A673 (cell line): ENCODE data around the gene SMCHD1. TPM values are rescaled to one million over a fixed set of nuclear protein-coding genes. Genes with fewer than 3 reads are reported as not detected.

Experiments
- BruUV-seq: library from RNA; stranded (reverse); fragments of 400-500 nt; replicated peaks from 2 replicates; lab custom pipeline; 2021; lab: Mats Ljungman, UMichigan
- CTCF ChIA-PET: fragments of 300-600 bp; sonication (Branson Sonifier 250); formaldehyde crosslinking; loops from one replicate; lab custom pipeline; 2022; ENCODE audit warnings: antibody characterized with exemption; lab: Charles Lee
- POLR2A ChIA-PET: fragments of 300-600 bp; sonication (Branson Sonifier 250); formaldehyde crosslinking; loops from one replicate; lab custom pipeline; 2022; ENCODE audit warnings: antibody characterized with exemption; ENCODE audit not compliant: low non-redundant PET; lab: Charles Lee
- DNase-seq: peaks from one replicate; pipeline ENCODE4 v3.0.0-alpha.2; 2015; ENCODE audit warnings: low spot score
- H3K27ac ChIP-seq: fragments of 200-600 bp; sonication (generic); 2 replicates; pipeline ENCODE4 v1.5.1; 2016; ENCODE audit warnings: mixed run types, low read depth, mild to moderate bottlenecking, mixed read lengths, antibody characterized with exemption, low read length; ENCODE audit not compliant: poor library complexity, severe bottlenecking
- H3K27me3 ChIP-seq: fragments of 200-600 bp; sonication (generic); replicated peaks from 2 replicates; pipeline ENCODE4 v1.6.1; 2017; ENCODE audit warnings: mixed run types, low read depth, mild to moderate bottlenecking, mixed read lengths, antibody characterized with exemption, low read length; ENCODE audit not compliant: insufficient read depth, poor library complexity
- H3K36me3 ChIP-seq: fragments of 200-600 bp; sonication (generic); 2 replicates; pipeline ENCODE4 v1.6.1; 2016; ENCODE audit warnings: mixed run types, mild to moderate bottlenecking, mixed read lengths, antibody characterized with exemption, low read length; ENCODE audit not compliant: insufficient read depth, poor library complexity, severe bottlenecking
- H3K4me1 ChIP-seq: fragments of 200-600 bp; sonication (generic); 2 replicates; pipeline ENCODE4 v1.6.1; 2017; ENCODE audit warnings: mixed run types, mild to moderate bottlenecking, mixed read lengths, antibody characterized with exemption, low read length; ENCODE audit not compliant: insufficient read depth, poor library complexity, severe bottlenecking
- H3K4me3 ChIP-seq: fragments of 200-600 bp; sonication (generic); 2 replicates; pipeline ENCODE4 v1.5.1; 2016; ENCODE audit warnings: low read depth, mixed run types, mild to moderate bottlenecking, mixed read lengths, low read length; ENCODE audit not compliant: poor library complexity, severe bottlenecking
- H3K9me3 ChIP-seq: fragments of 200-600 bp; sonication (generic); 2 replicates; pipeline ENCODE4 v1.6.1; 2016; ENCODE audit warnings: mixed run types, low read depth, mild to moderate bottlenecking, mixed read lengths, antibody characterized with exemption, low read length; ENCODE audit not compliant: poor library complexity, severe bottlenecking
- EZH2 ChIP-seq: fragments of 200-600 bp; sonication (generic); IDR thresholded peaks from 2 replicates; pipeline ENCODE4 v1.6.1; 2017; ENCODE audit warnings: borderline replicate concordance, low read depth, mild to moderate bottlenecking, mixed read lengths, antibody characterized with exemption, low read length; ENCODE audit not compliant: poor library complexity, severe bottlenecking
- intact Hi-C: fragments of 100-400 bp; cut with micrococcal nuclease; formaldehyde crosslinking; loops from one replicate; pipeline ENCODE4 v1.10.0; 2022; ENCODE audit not compliant: unreplicated experiment
- total RNA-seq: library from RNA; stranded (reverse); gene quantifications from 2 replicates; pipeline ENCODE4 v1.2.3, GENCODE V29; 2021
- TF ChIP-seq, protein P1 (sequence below): fragments of 300-800, 200-600 bp; sonication (generic); conservative IDR thresholded peaks from 2 replicates; pipeline ENCODE4 v1.5.1; 2017; ENCODE audit warnings: low read depth, mild to moderate bottlenecking, antibody characterized with exemption, low read length, moderate library complexity, mixed read lengths

SMCHD1 gene
- total RNA-seq, 1 experiment from 2014 or later = 80.9 TPM

DNA sequence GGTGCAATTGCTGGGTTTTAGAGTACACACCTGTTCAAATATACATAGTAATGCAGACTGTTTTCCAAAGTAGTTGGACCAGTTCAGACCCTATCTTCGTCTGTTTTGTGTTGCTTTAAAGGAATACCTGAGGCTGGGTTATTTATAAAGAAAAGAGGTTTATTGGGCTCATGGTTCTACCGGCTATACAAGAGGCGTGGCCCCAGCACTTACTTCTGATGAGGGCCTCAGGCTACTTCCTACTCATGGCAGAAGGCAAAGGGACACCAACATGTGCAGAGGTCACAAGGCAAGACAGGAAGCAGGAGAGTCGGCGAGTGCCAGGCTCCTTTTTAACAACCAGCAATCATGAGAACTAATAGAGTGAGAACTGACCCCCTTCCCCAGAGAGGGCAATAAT lies 169.3 kb downstream of the SMCHD1 start:
- Histone ChIP-seq H3K4me1 (no peaks in the 10 kb centered on the region), H3K27ac (no peak overlapping the region), H3K36me3 (no peaks in the 10 kb centered on the region), H3K4me3 (no peak overlapping the region), H3K27me3 (no peaks in the 10 kb centered on the region), H3K9me3 (no peaks in the 10 kb centered on the region)
- BruUV-seq = no TSS peak
- intact Hi-C loops = no loop called here
- ChIA-PET POLR2A (no interaction called here), CTCF (no interaction called here)
- no peak for DNase-seq
- no peak for TF ChIP-seq EZH2
- TF ChIP-seq, protein P1, sequence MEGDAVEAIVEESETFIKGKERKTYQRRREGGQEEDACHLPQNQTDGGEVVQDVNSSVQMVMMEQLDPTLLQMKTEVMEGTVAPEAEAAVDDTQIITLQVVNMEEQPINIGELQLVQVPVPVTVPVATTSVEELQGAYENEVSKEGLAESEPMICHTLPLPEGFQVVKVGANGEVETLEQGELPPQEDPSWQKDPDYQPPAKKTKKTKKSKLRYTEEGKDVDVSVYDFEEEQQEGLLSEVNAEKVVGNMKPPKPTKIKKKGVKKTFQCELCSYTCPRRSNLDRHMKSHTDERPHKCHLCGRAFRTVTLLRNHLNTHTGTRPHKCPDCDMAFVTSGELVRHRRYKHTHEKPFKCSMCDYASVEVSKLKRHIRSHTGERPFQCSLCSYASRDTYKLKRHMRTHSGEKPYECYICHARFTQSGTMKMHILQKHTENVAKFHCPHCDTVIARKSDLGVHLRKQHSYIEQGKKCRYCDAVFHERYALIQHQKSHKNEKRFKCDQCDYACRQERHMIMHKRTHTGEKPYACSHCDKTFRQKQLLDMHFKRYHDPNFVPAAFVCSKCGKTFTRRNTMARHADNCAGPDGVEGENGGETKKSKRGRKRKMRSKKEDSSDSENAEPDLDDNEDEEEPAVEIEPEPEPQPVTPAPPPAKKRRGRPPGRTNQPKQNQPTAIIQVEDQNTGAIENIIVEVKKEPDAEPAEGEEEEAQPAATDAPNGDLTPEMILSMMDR = no peak

DNA sequence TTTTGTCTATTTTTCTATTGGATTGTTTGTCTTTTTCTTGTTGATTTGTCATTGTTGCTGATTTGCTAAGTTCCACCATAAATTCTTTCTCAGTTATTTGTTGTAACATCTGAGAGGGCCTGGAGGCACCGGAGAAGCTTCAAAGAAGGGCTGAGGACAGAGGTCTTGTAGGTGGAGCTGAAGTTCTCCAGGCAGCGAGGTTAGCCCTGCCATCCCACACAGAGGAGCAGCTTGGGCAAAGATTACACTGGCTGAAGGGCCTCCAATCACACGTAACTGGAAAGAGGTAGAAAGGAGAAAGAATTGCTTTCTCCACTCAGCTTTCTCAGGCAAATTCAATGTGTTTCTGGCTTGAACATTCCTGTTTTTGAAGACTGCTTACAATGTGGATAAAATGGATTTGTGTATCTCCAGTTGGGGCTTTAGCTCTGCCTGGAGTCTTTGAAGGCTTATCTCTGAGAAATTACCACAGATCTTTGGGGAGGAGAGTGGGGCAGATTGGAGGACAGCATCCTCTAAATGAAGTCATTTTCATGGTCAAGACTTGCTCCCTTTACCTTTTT lies 170.2 kb downstream of the SMCHD1 start:
- ChIA-PET POLR2A (no interaction called here), CTCF (interaction anchor here (0.6 kb wide), 1 partner anchor 431 kb away, joined by 4 read pairs; no protein-coding TSS in a partner anchor)
- BruUV-seq = no TSS peak
- no peak overlapping the region for H3K4me3 ChIP-seq
- TF ChIP-seq, protein P1 = no peak
- TF ChIP-seq EZH2 = no peak
- no peaks in the 10 kb centered on the region for H3K9me3 ChIP-seq
- no peaks in the 10 kb centered on the region for H3K36me3 ChIP-seq
- H3K4me1 ChIP-seq = no peaks in the 10 kb centered on the region
- no peak for DNase-seq
- H3K27ac ChIP-seq = no peak overlapping the region
- H3K27me3 ChIP-seq = no peaks in the 10 kb centered on the region
- intact Hi-C loops = no loop called here

DNA sequence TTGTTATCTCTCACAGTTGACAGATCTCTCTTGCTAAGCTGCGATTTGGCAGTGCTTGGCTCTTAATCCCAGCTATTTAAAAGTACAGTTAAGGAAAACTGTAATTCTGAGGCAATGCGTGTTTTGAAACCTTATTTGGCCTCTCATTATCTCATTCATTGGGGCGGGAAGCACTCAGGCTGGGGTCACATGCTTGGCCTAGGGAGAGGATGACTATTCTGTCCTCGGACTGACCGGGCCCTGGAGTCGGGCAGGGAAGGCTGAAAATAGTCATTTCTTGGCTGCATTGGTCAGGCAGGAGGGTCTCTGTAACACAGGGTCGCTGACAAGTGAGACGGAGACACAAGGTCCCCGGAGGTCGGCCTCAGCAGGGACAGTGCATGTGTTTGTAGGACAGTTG lies 171.1 kb downstream of the SMCHD1 start:
- BruUV-seq = no TSS peak
- TF ChIP-seq EZH2 = no peak
- TF ChIP-seq, protein P1 = no peak
- POLR2A ChIA-PET = no interaction called here
- H3K27ac ChIP-seq = no peak overlapping the region
- H3K4me1 ChIP-seq = no peaks in the 10 kb centered on the region
- H3K4me3 ChIP-seq = no peak overlapping the region
- CTCF ChIA-PET = interaction anchor here (0.6 kb wide), 1 partner anchor 431 kb away, joined by 4 read pairs; no protein-coding TSS in a partner anchor
- intact Hi-C loops = no loop called here
- no peaks in the 10 kb centered on the region for H3K36me3 ChIP-seq
- H3K27me3 ChIP-seq = no peaks in the 10 kb centered on the region
- no peak for DNase-seq
- no peaks in the 10 kb centered on the region for H3K9me3 ChIP-seq
